ENCODE data around the gene SOBP. TPM values are rescaled to one million over a fixed set of nuclear protein-coding genes. Genes with fewer than 3 reads are reported as not detected.

Gene SOBP
- total RNA-seq, 4 donors from 2014 or later = 5.6 to 21.4 (median 18.1) TPM

DNA sequence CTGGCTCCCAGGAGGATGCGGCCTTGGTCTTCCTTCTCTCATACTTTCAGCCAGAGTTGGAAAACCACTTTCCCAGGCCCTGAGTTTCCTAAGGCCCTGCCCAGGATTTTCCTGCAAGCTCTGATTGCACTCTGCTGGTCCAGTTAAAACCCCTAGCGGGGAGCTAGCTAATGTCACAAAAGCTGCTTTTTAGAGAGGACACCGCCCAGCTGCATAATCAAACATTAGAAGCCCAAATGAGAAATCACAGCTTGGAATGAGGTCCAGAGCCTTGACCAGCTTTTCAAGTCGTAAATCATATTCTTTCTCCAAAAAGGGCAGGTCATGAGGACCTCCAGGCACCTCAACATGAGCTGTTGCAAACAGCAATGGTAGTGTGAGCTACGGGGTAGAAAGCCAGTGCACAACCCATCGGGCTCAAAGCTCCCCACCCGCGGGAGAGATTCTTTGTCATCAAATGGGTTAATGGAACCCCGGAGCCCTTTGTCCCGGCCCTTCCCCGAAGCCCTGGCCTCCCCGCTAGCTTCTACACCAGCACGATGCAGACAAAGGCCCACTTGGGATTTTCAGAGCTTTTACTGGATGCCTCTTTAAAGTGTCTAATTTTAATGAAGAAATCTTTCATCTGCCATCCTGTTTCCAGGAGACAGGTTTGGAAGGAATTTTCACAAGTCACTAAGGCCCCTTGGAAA is 200.2 kb downstream of the SOBP start:
- H3K4me3 ChIP-seq (replicated peaks in 1 of 3) = no peak overlapping the region
- no peak overlapping the region for H3K27ac ChIP-seq
- 73 to 75% methylated on average over 12 to 13 of the region's 13 CpGs for WGBS, 2 donors
- intact Hi-C loops (cut with DNase I) = no loop called here
- DNase-seq = no peak
- TF ChIP-seq, protein P1, sequence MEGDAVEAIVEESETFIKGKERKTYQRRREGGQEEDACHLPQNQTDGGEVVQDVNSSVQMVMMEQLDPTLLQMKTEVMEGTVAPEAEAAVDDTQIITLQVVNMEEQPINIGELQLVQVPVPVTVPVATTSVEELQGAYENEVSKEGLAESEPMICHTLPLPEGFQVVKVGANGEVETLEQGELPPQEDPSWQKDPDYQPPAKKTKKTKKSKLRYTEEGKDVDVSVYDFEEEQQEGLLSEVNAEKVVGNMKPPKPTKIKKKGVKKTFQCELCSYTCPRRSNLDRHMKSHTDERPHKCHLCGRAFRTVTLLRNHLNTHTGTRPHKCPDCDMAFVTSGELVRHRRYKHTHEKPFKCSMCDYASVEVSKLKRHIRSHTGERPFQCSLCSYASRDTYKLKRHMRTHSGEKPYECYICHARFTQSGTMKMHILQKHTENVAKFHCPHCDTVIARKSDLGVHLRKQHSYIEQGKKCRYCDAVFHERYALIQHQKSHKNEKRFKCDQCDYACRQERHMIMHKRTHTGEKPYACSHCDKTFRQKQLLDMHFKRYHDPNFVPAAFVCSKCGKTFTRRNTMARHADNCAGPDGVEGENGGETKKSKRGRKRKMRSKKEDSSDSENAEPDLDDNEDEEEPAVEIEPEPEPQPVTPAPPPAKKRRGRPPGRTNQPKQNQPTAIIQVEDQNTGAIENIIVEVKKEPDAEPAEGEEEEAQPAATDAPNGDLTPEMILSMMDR (IDR thresholded peaks at IDR 0.05) = no peak
- TF ChIP-seq POLR2A (IDR thresholded peaks at IDR 0.05) = no peak
- H3K9me3 ChIP-seq = no peaks in the 10 kb centered on the region
- H3K4me1 ChIP-seq = no peaks in the 10 kb centered on the region
- H3K36me3 ChIP-seq = no peaks in the 10 kb centered on the region
- H3K27me3 ChIP-seq = no peaks in the 10 kb centered on the region

DNA sequence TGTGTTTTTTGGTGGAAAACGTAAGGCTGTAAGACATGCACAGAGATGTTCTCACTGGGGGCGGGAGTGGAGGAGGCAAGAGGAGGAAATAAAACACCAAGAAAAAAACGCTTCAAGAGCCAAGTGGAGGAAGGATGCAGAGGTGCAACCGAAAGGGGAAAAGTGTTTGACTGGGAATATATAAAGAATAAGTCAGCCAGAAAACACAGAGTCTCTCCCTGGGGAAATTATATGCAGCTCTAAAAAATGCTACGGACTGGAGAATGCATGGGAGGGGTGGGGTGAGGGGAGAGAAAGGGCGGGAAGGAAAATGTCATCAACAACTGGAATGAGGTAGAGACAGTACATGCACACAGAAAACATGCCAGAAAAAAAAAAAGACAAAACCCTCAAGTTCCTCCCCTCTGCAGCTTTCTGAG is 200.7 kb downstream of the SOBP start:
- Histone ChIP-seq H3K4me3 (replicated peaks in 1 of 3) (no peak overlapping the region), H3K36me3 (no peaks in the 10 kb centered on the region), H3K27ac (no peak overlapping the region), H3K4me1 (no peaks in the 10 kb centered on the region), H3K9me3 (no peaks in the 10 kb centered on the region), H3K27me3 (no peaks in the 10 kb centered on the region)
- TF ChIP-seq, protein P1 (IDR thresholded peaks at IDR 0.05) = no peak
- TF ChIP-seq POLR2A (IDR thresholded peaks at IDR 0.05) = no peak
- 62 to 68% methylated on average over 6 of the region's 6 CpGs for WGBS, 2 donors
- intact Hi-C loops (cut with DNase I) = no loop called here
- DNase-seq = no peak

DNA sequence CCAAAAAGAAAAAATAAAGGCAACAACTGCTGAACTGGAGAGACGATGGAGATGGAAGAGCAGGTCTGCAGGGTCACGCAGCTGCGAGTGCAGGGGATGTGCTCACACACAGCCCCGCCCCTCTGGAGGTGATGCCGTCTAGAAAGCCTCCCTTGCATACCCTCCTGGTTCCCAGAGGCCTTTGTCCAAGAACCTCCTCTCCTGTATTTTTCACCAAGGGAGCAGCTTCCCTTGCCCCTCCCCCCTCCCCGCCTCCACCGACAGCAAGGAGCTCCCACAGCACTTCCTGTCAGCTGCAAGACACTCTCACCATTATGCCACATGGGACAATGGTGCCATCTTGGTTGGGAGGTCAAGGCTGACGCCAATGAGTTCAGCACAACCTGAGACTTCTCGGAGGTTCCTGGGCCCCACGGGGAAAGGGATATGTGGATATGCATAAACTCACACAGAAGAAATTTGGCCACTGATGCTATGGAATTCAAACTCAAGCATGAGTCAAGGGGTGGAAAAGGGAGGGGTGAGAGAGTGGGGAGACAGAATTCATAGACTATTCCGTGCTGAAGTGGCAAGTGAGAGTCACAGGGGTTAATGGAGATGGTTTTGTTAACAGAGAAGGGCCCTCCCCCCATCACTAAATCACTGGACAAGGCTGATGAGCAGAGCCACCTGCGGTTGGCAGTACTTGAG is 201.3 kb downstream of the SOBP start:
- H3K4me3 ChIP-seq (replicated peaks in 1 of 3) = no peak overlapping the region

DNA sequence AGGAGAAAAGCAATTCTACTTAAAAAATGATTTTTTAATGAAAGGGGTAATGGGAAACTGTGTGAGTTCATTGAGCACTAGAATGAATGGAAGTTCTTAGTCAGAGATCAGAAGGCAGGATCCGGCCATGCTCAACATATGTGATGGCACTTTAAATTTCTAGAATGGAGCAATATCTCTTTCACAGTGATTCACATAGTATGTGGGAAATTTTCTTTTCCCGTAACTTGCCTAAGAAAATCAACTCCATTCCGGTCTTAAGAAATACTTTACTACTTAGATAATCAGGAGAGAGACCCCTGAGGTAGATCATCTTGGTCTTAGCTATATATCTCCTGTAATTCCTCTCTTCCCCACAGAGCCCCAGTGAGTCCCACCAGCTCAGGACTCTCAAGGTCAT is 202.4 kb downstream of the SOBP start:
- Histone ChIP-seq H3K27ac (no peak overlapping the region), H3K4me1 (no peaks in the 10 kb centered on the region), H3K9me3 (no peaks in the 10 kb centered on the region), H3K4me3 (replicated peaks in 1 of 3) (no peak overlapping the region), H3K36me3 (no peaks in the 10 kb centered on the region), H3K27me3 (no peaks in the 10 kb centered on the region)
- intact Hi-C loops (cut with DNase I) = no loop called here
- no peak for DNase-seq
- 92 to 94% methylated on average over 3 of the region's 3 CpGs for WGBS, 2 donors
- TF ChIP-seq POLR2A (IDR thresholded peaks at IDR 0.05) = no peak
- TF ChIP-seq, protein P1 (IDR thresholded peaks at IDR 0.05) = no peak

More for the DNA sequence above, 201.3 kb downstream of the SOBP start:
- intact Hi-C loops (cut with DNase I) = no loop called here
- TF ChIP-seq, protein P1 (IDR thresholded peaks at IDR 0.05) = no peak
- no peak for TF ChIP-seq POLR2A (IDR thresholded peaks at IDR 0.05)
- no peaks in the 10 kb centered on the region for H3K27me3 ChIP-seq
- H3K27ac ChIP-seq = no peak overlapping the region
- DNase-seq = no peak
- no peaks in the 10 kb centered on the region for H3K36me3 ChIP-seq
- no peaks in the 10 kb centered on the region for H3K9me3 ChIP-seq
- 49 to 57% methylated on average over 12 of the region's 12 CpGs for WGBS, 2 donors
- H3K4me1 ChIP-seq = no peaks in the 10 kb centered on the region

DNA sequence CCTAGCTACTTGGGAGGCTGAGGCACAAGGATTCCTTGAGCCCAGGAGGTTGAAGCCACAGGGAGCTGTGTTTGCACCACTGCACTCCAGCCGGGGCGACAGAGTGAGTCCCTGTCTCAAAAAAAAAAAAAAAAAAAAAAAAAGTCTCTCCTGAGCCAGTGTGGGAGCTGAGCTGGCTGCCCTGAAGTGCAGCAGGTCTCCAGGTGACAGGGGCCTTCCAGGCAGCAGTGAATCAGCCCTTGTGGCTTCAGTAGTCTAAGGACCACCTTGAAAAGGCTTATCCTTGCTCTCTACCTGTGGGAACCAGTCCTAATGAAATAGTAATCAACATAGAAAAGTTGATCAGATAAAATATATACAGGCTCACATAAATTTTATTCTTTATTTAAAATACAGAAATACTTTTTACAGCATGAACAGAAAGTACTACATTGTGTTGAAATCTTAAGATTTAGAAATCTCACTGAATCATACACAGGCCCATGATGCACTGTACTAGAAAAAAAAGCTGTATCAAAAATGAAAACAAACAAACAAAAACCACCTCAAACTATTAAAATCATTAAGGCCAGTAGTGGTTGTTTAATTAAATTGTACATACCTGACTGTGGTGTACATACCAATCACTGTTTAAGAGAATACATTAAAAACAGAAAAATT is 205.3 kb downstream of the SOBP start:
- Histone ChIP-seq H3K27ac (no peak overlapping the region), H3K36me3 (no peaks in the 10 kb centered on the region), H3K4me3 (replicated peaks in 1 of 3) (no peak overlapping the region), H3K4me1 (no peaks in the 10 kb centered on the region), H3K27me3 (no peaks in the 10 kb centered on the region), H3K9me3 (no peaks in the 10 kb centered on the region)
- 100% methylated on average over 2 of the region's 2 CpGs for WGBS, 2 donors
- intact Hi-C loops (cut with DNase I) = no loop called here
- no peak for DNase-seq
- TF ChIP-seq, protein P1 (IDR thresholded peaks at IDR 0.05) = no peak
- no peak for TF ChIP-seq POLR2A (IDR thresholded peaks at IDR 0.05)

All from thyroid gland (tissue), 4 donors.